ENCODE data around the gene SH3GL1. TPM values are rescaled to one million over a fixed set of nuclear protein-coding genes. Genes with fewer than 3 reads are reported as not detected.

The SH3GL1 gene
- total RNA-seq, 1 donor from 2014 or later, result 43.7 TPM

- CTCF ChIA-PET, result interaction anchor here (0.5 to 4.2 kb wide), 10 partner anchors 17 to 156 kb away, joined by 3 to 31 read pairs (median 4); partner anchors contain the start of genes CHAF1A, MPND and SH3GL1
- POLR2A ChIA-PET, result interaction anchor here (0.7 to 1.8 kb wide), 11 partner anchors 10 to 102 kb away, joined by 3 to 12 read pairs (median 6); partner anchors contain the start of genes CHAF1A, MPND and SH3GL1
- Mint-ChIP-seq H3K9me3 (no peaks in the 10 kb centered on the region), H3K36me3 (ENCODE audit: low read depth) (peaks cover 11% of the 10 kb centered on the region), H3K27me3 (no peaks in the 10 kb centered on the region), H3K4me3 (peak overlapping the region; percentile 78), H3K27ac (peak overlapping the region; percentile 92), H3K4me1 (peaks cover 66% of the 10 kb centered on the region)
- peak; percentile 64 for ATAC-seq (ENCODE audit: low read depth)
- TF ChIP-seq CTCF (IDR thresholded peaks at IDR 0.05), result no peak
- intact Hi-C loops (cut with micrococcal nuclease), result loop anchor here (1.0 to 5.0 kb wide), 4 partner anchors 10 to 103 kb away; partner anchors contain the start of genes HDGFL2 and SH3GL1
- DNase-seq, result peak; percentile 69
These were observed 31.0 kb downstream of the SH3GL1 start for GRCh38 chr19:4369109-4369887.

- POLR2A ChIA-PET, result interaction anchor here (0.9 to 1.8 kb wide), 6 partner anchors 11 to 34 kb away, joined by 3 to 10 read pairs (median 4); partner anchors contain the start of genes CHAF1A, MPND and SH3GL1
- peak; percentile 5 for ATAC-seq (ENCODE audit: low read depth)
- intact Hi-C loops (cut with micrococcal nuclease), result loop anchor here (5.0 kb wide), 1 partner anchor 104 kb away; the partner anchor contains the start of gene HDGFL2
- H3K36me3 Mint-ChIP-seq (ENCODE audit: low read depth), result peaks cover 15% of the 10 kb centered on the region
- H3K27ac Mint-ChIP-seq, result peak overlapping the region; percentile 92
- TF ChIP-seq CTCF (IDR thresholded peaks at IDR 0.05), result no peak
- CTCF ChIA-PET, result interaction anchor here (1.4 to 4.2 kb wide), 2 partner anchors 26 to 32 kb away, joined by 3 to 31 read pairs; partner anchors contain the start of gene SH3GL1
- peaks cover 57% of the 10 kb centered on the region for H3K4me1 Mint-ChIP-seq
- peak overlapping the region; percentile 77 for H3K4me3 Mint-ChIP-seq
- no peaks in the 10 kb centered on the region for H3K27me3 Mint-ChIP-seq
- DNase-seq, result peak; percentile 44
- no peaks in the 10 kb centered on the region for H3K9me3 Mint-ChIP-seq
These were observed 32.1 kb downstream of the SH3GL1 start for GRCh38 chr19:4368128-4368820.

DNA sequence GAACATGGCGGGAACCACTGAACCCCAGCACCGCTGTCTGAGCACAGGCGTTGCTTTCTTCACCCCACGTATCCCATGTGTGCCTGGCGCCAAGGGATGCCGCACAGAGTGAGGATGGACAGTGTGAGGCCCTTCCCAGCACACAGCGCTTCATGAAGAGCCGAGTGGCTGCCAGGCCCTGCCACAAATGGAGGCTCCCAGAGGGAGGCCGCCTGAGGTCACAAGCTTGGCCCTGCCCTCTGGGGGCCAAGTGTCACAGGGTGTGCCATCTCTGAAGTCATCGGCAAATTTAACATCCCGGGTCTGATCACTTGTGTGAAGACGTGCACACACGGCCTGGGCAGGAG lies 32.6 kb downstream of the SH3GL1 start:
- Mint-ChIP-seq H3K27me3 (no peaks in the 10 kb centered on the region), H3K4me3 (peak overlapping the region; percentile 24)

DNA sequence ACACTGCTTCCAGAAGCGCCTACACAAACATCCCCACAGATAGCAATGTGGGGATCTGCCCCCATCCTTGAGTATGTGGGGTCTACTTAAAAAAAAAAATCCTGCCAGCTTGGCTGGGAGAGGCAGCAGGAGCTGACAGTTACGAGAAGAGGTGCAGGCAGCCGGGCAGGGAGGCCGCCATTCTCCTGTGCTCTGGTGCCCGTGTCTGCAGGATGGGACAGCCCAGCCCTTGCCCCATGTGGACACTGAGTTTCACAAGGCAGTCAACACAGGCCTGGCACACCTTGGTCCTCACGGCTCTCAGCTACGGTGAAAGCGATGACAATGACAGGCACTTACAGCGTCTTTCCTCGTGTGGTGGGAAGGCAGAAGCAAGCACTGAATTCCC lies 33.0 kb downstream of the SH3GL1 start:
- Mint-ChIP-seq H3K27ac (peak overlapping the region; percentile 92), H3K4me1 (peaks cover 49% of the 10 kb centered on the region), H3K9me3 (no peaks in the 10 kb centered on the region), H3K36me3 (ENCODE audit: low read depth) (peaks cover 23% of the 10 kb centered on the region), H3K27me3 (no peaks in the 10 kb centered on the region), H3K4me3 (no peak overlapping the region)
- no peak for TF ChIP-seq CTCF (IDR thresholded peaks at IDR 0.05)
- DNase-seq (no peak), ATAC-seq (ENCODE audit: low read depth) (no peak)
- CTCF ChIA-PET, result interaction anchor here (4.2 kb wide), 1 partner anchor 33 kb away, joined by 31 read pairs; the partner anchor contains the start of gene SH3GL1
- POLR2A ChIA-PET, result interaction anchor here (1.0 to 1.8 kb wide), 2 partner anchors 12 to 24 kb away, joined by 3 to 10 read pairs; partner anchors contain the start of gene MPND
- intact Hi-C loops (cut with micrococcal nuclease), result loop anchor here (5.0 kb wide), 1 partner anchor 105 kb away; the partner anchor contains the start of gene HDGFL2

More for the DNA sequence above, 32.6 kb downstream of the SH3GL1 start:
- ChIA-PET POLR2A (interaction anchor here (1.0 to 1.8 kb wide), 3 partner anchors 12 to 33 kb away, joined by 3 to 10 read pairs (median 6); partner anchors contain the start of genes MPND and SH3GL1), CTCF (interaction anchor here (1.4 to 4.2 kb wide), 2 partner anchors 26 to 33 kb away, joined by 3 to 31 read pairs; partner anchors contain the start of gene SH3GL1)
- TF ChIP-seq CTCF (IDR thresholded peaks at IDR 0.05), result no peak
- H3K9me3 Mint-ChIP-seq, result no peaks in the 10 kb centered on the region
- intact Hi-C loops (cut with micrococcal nuclease), result loop anchor here (5.0 kb wide), 1 partner anchor 105 kb away; the partner anchor contains the start of gene HDGFL2
- DNase-seq (no peak), ATAC-seq (ENCODE audit: low read depth) (peak; percentile 34)
- peak overlapping the region; percentile 92 for H3K27ac Mint-ChIP-seq
- peaks cover 53% of the 10 kb centered on the region for H3K4me1 Mint-ChIP-seq
- H3K36me3 Mint-ChIP-seq (ENCODE audit: low read depth), result peaks cover 19% of the 10 kb centered on the region
